GM23338 (cell line): ENCODE data around the gene CACNB4. TPM values are rescaled to one million over a fixed set of nuclear protein-coding genes. Genes with fewer than 3 reads are reported as not detected.

Experiments used
- ATAC-seq: fragments of 200-7000 bp; cut with Tn5 transposase; 3 replicates; pipeline ENCODE4 v1.9.1; 2020
- DNase-seq: peaks from one replicate; pipeline ENCODE4 v3.0.0-alpha.2; 2015; ENCODE audit warnings: low spot score
- H2AFZ ChIP-seq: fragments of 200-600 bp; sonication (generic); 2 replicates; pipeline ENCODE4 v1.8.0; 2016; ENCODE audit warnings: antibody characterized with exemption, mild to moderate bottlenecking, moderate library complexity
- H3F3A ChIP-seq: fragments of 200-600 bp; sonication (generic); replicated peaks from 2 replicates; pipeline ENCODE4 v1.8.0; 2017; ENCODE audit warnings: antibody characterized with exemption, mixed run types, low read depth
- H3K27ac ChIP-seq: fragments of 200-600 bp; sonication (generic); 2 replicates; pipeline ENCODE4 v1.6.1; 2016; ENCODE audit warnings: low read depth
- H3K27me3 ChIP-seq: fragments of 200-600 bp; sonication (generic); 2 replicates; pipeline ENCODE4 v1.8.0; 2016; ENCODE audit warnings: mild to moderate bottlenecking, mixed run types, moderate library complexity; ENCODE audit not compliant: insufficient read depth
- H3K36me3 ChIP-seq: fragments of 200-600 bp; sonication (generic); 2 replicates; pipeline ENCODE4 v1.8.0; 2016; ENCODE audit warnings: mild to moderate bottlenecking; ENCODE audit not compliant: insufficient read depth
- H3K4me1 ChIP-seq: fragments of 200-600 bp; sonication (generic); 2 replicates; pipeline ENCODE4 v1.8.0; 2016; ENCODE audit warnings: mild to moderate bottlenecking, moderate library complexity; ENCODE audit not compliant: insufficient read depth
- H3K4me2 ChIP-seq: fragments of 200-600 bp; sonication (generic); 2 replicates; pipeline ENCODE4 v1.7.1; 2017; ENCODE audit warnings: mixed run types
- H3K4me3 ChIP-seq: fragments of 200-600 bp; sonication (generic); 2 replicates; pipeline ENCODE4 v1.6.1; 2016; ENCODE audit warnings: mixed run types
- H3K79me2 ChIP-seq: fragments of 200-600 bp; sonication (generic); replicated peaks from 2 replicates; pipeline ENCODE4 v1.8.0; 2017; ENCODE audit warnings: mild to moderate bottlenecking; ENCODE audit not compliant: insufficient read depth
- H3K9me2 ChIP-seq: fragments of 200-600 bp; sonication (generic); 2 replicates; pipeline ENCODE4 v1.8.0; 2017; ENCODE audit not compliant: insufficient read depth
- H4K20me1 ChIP-seq: fragments of 200-600 bp; sonication (generic); replicated peaks from 2 replicates; pipeline ENCODE4 v1.8.0; 2017; ENCODE audit warnings: mild to moderate bottlenecking; ENCODE audit not compliant: insufficient read depth
- H3K27ac Mint-ChIP-seq: 2 replicates; pipeline ENCODE4 v1.8.0; 2020; ENCODE audit warnings: inconsistent platforms, mild to moderate bottlenecking, moderate library complexity, mixed read lengths
- H3K27me3 Mint-ChIP-seq: 3 replicates; pipeline ENCODE4 v1.8.0; 2022; ENCODE audit warnings: low read depth, mild to moderate bottlenecking, moderate library complexity, mixed read lengths, inconsistent platforms; ENCODE audit not compliant: insufficient read depth, poor library complexity
- H3K36me3 Mint-ChIP-seq: 3 replicates; pipeline ENCODE4 v1.8.0; 2021; ENCODE audit warnings: low read depth, mild to moderate bottlenecking, inconsistent platforms, moderate library complexity, mixed read lengths
- H3K4me1 Mint-ChIP-seq: 3 replicates; pipeline ENCODE4 v1.8.0; 2020; ENCODE audit warnings: mild to moderate bottlenecking, inconsistent platforms, mixed read lengths
- H3K4me3 Mint-ChIP-seq: 3 replicates; pipeline ENCODE4 v1.8.0; 2021; ENCODE audit warnings: moderate library complexity, mild to moderate bottlenecking, inconsistent platforms, mixed read lengths
- H3K9me3 Mint-ChIP-seq: 3 replicates; pipeline ENCODE4 v1.8.0; 2020; ENCODE audit warnings: moderate library complexity, mild to moderate bottlenecking, inconsistent platforms, mixed read lengths
- CREB1 ChIP-seq: fragments of 250-450 bp; sonication (Bioruptor Pico); IDR thresholded peaks from 2 replicates; pipeline ENCODE4 v1.5.0; 2020; ENCODE audit warnings: low read depth, mild to moderate bottlenecking, moderate library complexity
- CTCF ChIP-seq, 2 experiments: fragments of 200-600 bp in 1 of 2; sonication (generic) in 1 of 2; conservative IDR thresholded peaks; 2 replicates each; pipeline versions ENCODE4 v1.5.1 to v1.6.1; 2016 to 2017; ENCODE audit warnings: antibody characterized with exemption in 2 of 2, low read depth in 2 of 2, mild to moderate bottlenecking in 2 of 2, moderate library complexity in 1 of 2
- EZH2phosphoT487 ChIP-seq: fragments of 200-600 bp; sonication (generic); IDR thresholded peaks from one replicate; pipeline ENCODE4 v1.8.1; 2018; ENCODE audit warnings: antibody characterized with exemption; ENCODE audit not compliant: unreplicated experiment
- JUNB ChIP-seq: IDR thresholded peaks from one replicate; pipeline ENCODE4 v1.6.1; 2016; ENCODE audit warnings: antibody characterized with exemption; ENCODE audit not compliant: unreplicated experiment
- NANOG ChIP-seq: IDR thresholded peaks from 2 replicates; pipeline ENCODE4 v1.6.1; 2016; ENCODE audit warnings: antibody characterized with exemption, borderline replicate concordance
- REST ChIP-seq: IDR thresholded peaks from one replicate; pipeline ENCODE4 v1.6.1; 2018; ENCODE audit warnings: antibody characterized with exemption; ENCODE audit not compliant: unreplicated experiment
- ZNF331 ChIP-seq: fragments of 250-450 bp; sonication (Bioruptor Pico); IDR thresholded peaks from 2 replicates; pipeline ENCODE4 v1.5.0; 2020; ENCODE audit warnings: low read depth, mild to moderate bottlenecking, moderate library complexity
- polyA plus RNA-seq: library from polyadenylated mRNA; unstranded; fragments of >200 nt; fragmentation: Nextera tagmentation; extraction: Ambion mirVana; gene quantifications from 2 replicates; pipeline ENCODE4 v1.2.1, GENCODE V29; 2016
- total RNA-seq: library from RNA; depleted of rRNA; stranded (reverse); fragments of >200 nt; shearing (Covaris generic); gene quantifications from 2 replicates; pipeline ENCODE4 v1.2.3, GENCODE V29; 2014

Gene CACNB4
- total and polyA plus RNA-seq, 2 experiments from 2014 or later = 4.0 to 9.8 TPM

GRCh38 chr2:152062125-152063091 lies 36.4 kb downstream of the CACNB4 start (continued):
- no peak for TF ChIP-seq JUNB
- no peak for TF ChIP-seq NANOG
- no peak for TF ChIP-seq CTCF (conservative IDR thresholded peaks at IDR 0.05; ENCODE audit: low read depth in 2 of 2)
- no peak for TF ChIP-seq EZH2phosphoT487
- no peak for TF ChIP-seq REST

- Histone ChIP-seq H2AFZ (no peak overlapping the region), H3K4me2 (no peak overlapping the region), H3K27me3 (no peaks in the 10 kb centered on the region), H3K79me2 (0 out of 2 replicates have a peak, but pooled peaks cover 2% of the 10 kb centered on the region), H3K27ac (no peak overlapping the region), H3K4me1 (0 out of 2 replicates have a peak, but pooled peaks cover 6% of the 10 kb centered on the region), H3K4me3 (no peak overlapping the region), H3K9me2 (peaks cover 4% of the 10 kb centered on the region; the same call in 1 of the 2 replicates), H3F3A (no peaks in the 10 kb centered on the region), H4K20me1 (no peaks in the 10 kb centered on the region), H3K36me3 (peaks cover 8% of the 10 kb centered on the region; the same call in 1 of the 2 replicates)
- no peak for DNase-seq
- Mint-ChIP-seq H3K27ac (no peak overlapping the region), H3K9me3 (peaks cover 25% of the 10 kb centered on the region), H3K4me3 (no peak overlapping the region), H3K36me3 (peaks cover 27% of the 10 kb centered on the region), H3K4me1 (peaks cover 19% of the 10 kb centered on the region), H3K27me3 (peaks cover 2% of the 10 kb centered on the region)
- ATAC-seq = no peak
- TF ChIP-seq NANOG (no peak), ZNF331 (CRISPR knock-in tag) (no peak), CREB1 (CRISPR knock-in tag) (no peak), JUNB (no peak)
Measured at GRCh38 chr2:152061383-152061782, 37.5 kb downstream of the CACNB4 start.
